Karpas-422 (cell line): ENCODE measurements around the gene SCFD2. TPM values are rescaled to one million over a fixed set of nuclear protein-coding genes. Genes with fewer than 3 reads are reported as not detected.

ENCODE experiments used
- DNase-seq: peaks from one replicate; pipeline ENCODE4 v3.0.0-alpha.2; 2015
- H2AFZ ChIP-seq: fragments of 200-600 bp; sonication (generic); 2 replicates; pipeline ENCODE4 v1.6.1; 2014; ENCODE audit warnings: antibody characterized with exemption, low read length, mixed read lengths
- H3K27ac ChIP-seq: fragments of 200-600 bp; sonication (generic); 2 replicates; pipeline ENCODE4 v1.5.1; 2014; ENCODE audit warnings: mild to moderate bottlenecking, low read length, moderate library complexity
- H3K27me3 ChIP-seq: fragments of 200-600 bp; sonication (generic); 2 replicates; pipeline ENCODE4 v1.6.1; 2014; ENCODE audit warnings: low read length, mixed read lengths
- H3K36me3 ChIP-seq: fragments of 200-600 bp; sonication (generic); 2 replicates; pipeline ENCODE4 v1.6.1; 2014; ENCODE audit warnings: low read length, mixed read lengths; ENCODE audit not compliant: insufficient read depth
- H3K4me1 ChIP-seq: fragments of 200-600 bp; sonication (generic); 2 replicates; pipeline ENCODE4 v1.6.1; 2014; ENCODE audit warnings: mild to moderate bottlenecking, low read length, mixed read lengths
- H3K4me2 ChIP-seq: fragments of 200-600 bp; sonication (generic); 2 replicates; pipeline ENCODE4 v1.6.1; 2014; ENCODE audit warnings: low read length, low read depth, mild to moderate bottlenecking; ENCODE audit not compliant: poor library complexity, severe bottlenecking
- H3K4me3 ChIP-seq: fragments of 200-600 bp; sonication (generic); 2 replicates; pipeline ENCODE4 v1.5.1; 2014; ENCODE audit warnings: mild to moderate bottlenecking, antibody characterized with exemption, low read length, mixed read lengths
- H3K79me2 ChIP-seq: fragments of 200-600 bp; sonication (generic); 2 replicates; pipeline ENCODE4 v1.6.1; 2014; ENCODE audit warnings: mild to moderate bottlenecking, low read length, mixed read lengths
- H3K9ac ChIP-seq: fragments of 200-600 bp; sonication (generic); 2 replicates; pipeline ENCODE4 v1.6.0; 2014; ENCODE audit warnings: low read length
- H3K9me2 ChIP-seq: fragments of 200-600 bp; sonication (generic), shearing (Covaris generic); replicated peaks from 2 replicates; pipeline ENCODE4 v1.6.0; 2014; ENCODE audit warnings: mild to moderate bottlenecking, low read length, moderate library complexity; ENCODE audit not compliant: insufficient read depth
- H3K9me3 ChIP-seq: fragments of 300-700, 200-600 bp; sonication (generic); 2 replicates; pipeline ENCODE4 v1.6.1; 2014; ENCODE audit warnings: low read length, mixed read lengths
- H4K20me1 ChIP-seq: fragments of 200-600 bp; sonication (generic); 2 replicates; pipeline ENCODE4 v1.6.1; 2014; ENCODE audit warnings: mild to moderate bottlenecking, antibody characterized with exemption, low read length, low read depth; ENCODE audit not compliant: insufficient read depth
- total RNA-seq: library from RNA; depleted of rRNA; stranded (reverse); fragments of >200 nt; shearing (Covaris generic); gene quantifications from 2 replicates; pipeline ENCODE4 v1.2.3, GENCODE V29; 2014; ENCODE audit warnings: low replicate concordance

The SCFD2 gene
- total RNA-seq, 1 experiment from 2014 or later: 28.5 TPM

- Histone ChIP-seq H3K4me2 (no peak overlapping the region), H3K27me3 (no peaks in the 10 kb centered on the region), H3K4me1 (peaks cover 6% of the 10 kb centered on the region), H4K20me1 (no peaks in the 10 kb centered on the region), H3K9me3 (no peaks in the 10 kb centered on the region), H3K9me2 (no peaks in the 10 kb centered on the region), H2AFZ (no peak overlapping the region), H3K9ac (no peak overlapping the region), H3K27ac (no peak overlapping the region), H3K79me2 (peaks cover 48% of the 10 kb centered on the region), H3K4me3 (no peak overlapping the region), H3K36me3 (no peaks in the 10 kb centered on the region)
- no peak for DNase-seq
Measured at GRCh38 chr4:53326535-53326934, 39.3 kb downstream of the SCFD2 start.

GRCh38 chr4:53322696-53323095 is 43.2 kb downstream of the SCFD2 start:
- Histone ChIP-seq H3K27ac (no peak overlapping the region), H3K9me2 (no peaks in the 10 kb centered on the region), H4K20me1 (no peaks in the 10 kb centered on the region), H3K79me2 (peaks cover 75% of the 10 kb centered on the region), H3K4me3 (no peak overlapping the region), H3K4me2 (no peak overlapping the region), H3K9me3 (no peaks in the 10 kb centered on the region), H3K4me1 (peaks cover 14% of the 10 kb centered on the region), H3K27me3 (no peaks in the 10 kb centered on the region), H3K9ac (no peak overlapping the region), H3K36me3 (no peaks in the 10 kb centered on the region), H2AFZ (no peak overlapping the region)
- DNase-seq: no peak

GRCh38 chr4:53321984-53322289 is 43.9 kb downstream of the SCFD2 start:
- H4K20me1 ChIP-seq: no peaks in the 10 kb centered on the region
- no peak overlapping the region for H3K4me2 ChIP-seq
- no peak overlapping the region for H2AFZ ChIP-seq
- H3K36me3 ChIP-seq: no peaks in the 10 kb centered on the region
- no peak overlapping the region for H3K27ac ChIP-seq
- peaks cover 14% of the 10 kb centered on the region for H3K4me1 ChIP-seq
- H3K9me3 ChIP-seq: no peaks in the 10 kb centered on the region
- H3K4me3 ChIP-seq: no peak overlapping the region
- H3K79me2 ChIP-seq: peaks cover 75% of the 10 kb centered on the region
- no peak overlapping the region for H3K9ac ChIP-seq
- H3K9me2 ChIP-seq: no peaks in the 10 kb centered on the region
- DNase-seq: no peak
- no peaks in the 10 kb centered on the region for H3K27me3 ChIP-seq

GRCh38 chr4:53321151-53321983 is 44.5 kb downstream of the SCFD2 start:
- Histone ChIP-seq H4K20me1 (no peaks in the 10 kb centered on the region), H2AFZ (no peak overlapping the region), H3K27me3 (no peaks in the 10 kb centered on the region), H3K4me3 (no peak overlapping the region), H3K9ac (no peak overlapping the region), H3K27ac (no peak overlapping the region), H3K4me2 (no peak overlapping the region), H3K79me2 (peaks cover 75% of the 10 kb centered on the region), H3K9me2 (no peaks in the 10 kb centered on the region), H3K36me3 (no peaks in the 10 kb centered on the region), H3K4me1 (peaks cover 14% of the 10 kb centered on the region), H3K9me3 (no peaks in the 10 kb centered on the region)
- no peak for DNase-seq

- no peak overlapping the region for H3K9ac ChIP-seq
- H3K36me3 ChIP-seq: no peaks in the 10 kb centered on the region; the same call in 1 of the 2 replicates
- H4K20me1 ChIP-seq: no peaks in the 10 kb centered on the region
- no peak overlapping the region for H3K27ac ChIP-seq
- no peak overlapping the region for H3K4me3 ChIP-seq
- H3K9me2 ChIP-seq: no peaks in the 10 kb centered on the region
- no peaks in the 10 kb centered on the region for H3K9me3 ChIP-seq
- H3K4me2 ChIP-seq: no peak overlapping the region
- H3K79me2 ChIP-seq: peaks cover 43% of the 10 kb centered on the region
- peaks cover 8% of the 10 kb centered on the region for H3K4me1 ChIP-seq
- no peak for DNase-seq
- H2AFZ ChIP-seq: no peak overlapping the region
- no peaks in the 10 kb centered on the region for H3K27me3 ChIP-seq
Measured at GRCh38 chr4:53315300-53315699, 50.6 kb downstream of the SCFD2 start.

- Histone ChIP-seq H3K9ac (no peak overlapping the region), H3K36me3 (no peaks in the 10 kb centered on the region; the same call in 1 of the 2 replicates), H3K9me3 (no peaks in the 10 kb centered on the region), H3K9me2 (no peaks in the 10 kb centered on the region), H3K27me3 (no peaks in the 10 kb centered on the region), H3K27ac (no peak overlapping the region), H2AFZ (no peak overlapping the region), H4K20me1 (no peaks in the 10 kb centered on the region), H3K4me2 (no peak overlapping the region), H3K4me3 (no peak overlapping the region), H3K79me2 (peaks cover 43% of the 10 kb centered on the region), H3K4me1 (peaks cover 8% of the 10 kb centered on the region)
- no peak for DNase-seq
Measured at GRCh38 chr4:53314252-53314651, 51.6 kb downstream of the SCFD2 start.

- peaks cover 40% of the 10 kb centered on the region for H3K79me2 ChIP-seq
- no peak overlapping the region for H3K9ac ChIP-seq
- DNase-seq: no peak
- no peaks in the 10 kb centered on the region for H4K20me1 ChIP-seq
- no peaks in the 10 kb centered on the region; the same call in 1 of the 2 replicates for H3K36me3 ChIP-seq
- H3K4me2 ChIP-seq: no peak overlapping the region
- H3K4me3 ChIP-seq: no peak overlapping the region
- H3K4me1 ChIP-seq: peaks cover 3% of the 10 kb centered on the region; the same call in 1 of the 2 replicates
- H3K27me3 ChIP-seq: no peaks in the 10 kb centered on the region
- H3K27ac ChIP-seq: no peak overlapping the region
- H3K9me3 ChIP-seq: no peaks in the 10 kb centered on the region
- no peak overlapping the region for H2AFZ ChIP-seq
- H3K9me2 ChIP-seq: no peaks in the 10 kb centered on the region
Measured at GRCh38 chr4:53313510-53313909, 52.4 kb downstream of the SCFD2 start.

- H3K4me1 ChIP-seq: peaks cover 6% of the 10 kb centered on the region
- H3K79me2 ChIP-seq: peaks cover 32% of the 10 kb centered on the region
- H3K36me3 ChIP-seq: peaks cover 3% of the 10 kb centered on the region; the same call in 1 of the 2 replicates
- H3K9me3 ChIP-seq: no peaks in the 10 kb centered on the region
- no peak overlapping the region for H3K9ac ChIP-seq
- no peak overlapping the region for H2AFZ ChIP-seq
- no peak overlapping the region for H3K27ac ChIP-seq
- H3K27me3 ChIP-seq: no peaks in the 10 kb centered on the region
- DNase-seq: no peak
- no peak overlapping the region for H3K4me2 ChIP-seq
- H3K4me3 ChIP-seq: no peak overlapping the region
- H3K9me2 ChIP-seq: no peaks in the 10 kb centered on the region
- H4K20me1 ChIP-seq: no peaks in the 10 kb centered on the region
Measured at GRCh38 chr4:53309321-53310040, 56.4 kb downstream of the SCFD2 start.
